PFSK-1 (cell line): ENCODE measurements around the gene FAM83C.

Experiments
- POLR2AphosphoS5 ChIP-seq: IDR thresholded peaks from 2 replicates; pipeline ENCODE4 v1.6.1; 2012; ENCODE audit warnings: low read depth, mild to moderate bottlenecking, control low read depth, low read length, moderate library complexity
- TAF1 ChIP-seq: IDR thresholded peaks from 2 replicates; pipeline ENCODE4 v1.6.1; 2012; ENCODE audit warnings: low read length, control low read depth, borderline replicate concordance; ENCODE audit not compliant: insufficient read depth

DNA sequence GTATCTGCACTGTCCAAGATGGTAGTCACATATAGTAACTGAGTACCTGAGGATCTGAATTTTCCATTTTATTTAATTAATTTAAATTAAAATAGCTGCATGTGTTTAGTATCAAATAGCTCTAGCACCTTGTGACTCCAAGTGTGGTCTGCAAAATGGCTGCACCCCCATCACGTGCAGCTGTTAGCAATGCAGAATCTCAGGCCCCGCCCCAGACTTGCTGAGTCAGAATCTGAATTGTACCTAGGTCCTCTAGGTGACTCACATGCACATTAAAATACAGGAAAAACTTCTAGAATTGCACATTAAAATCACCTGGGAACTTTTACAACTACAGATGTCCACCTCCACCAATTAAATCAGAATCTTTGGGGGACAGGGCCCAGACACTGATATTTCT, 19.2 kb upstream of the FAM83C start:
- no peak for TF ChIP-seq POLR2AphosphoS5
- TF ChIP-seq TAF1 = no peak
